ENCODE results near the gene LY6G6D.

Gene LY6G6D

GRCh38 chr6:31762356-31762755 is 47.2 kb downstream of the LY6G6D start, which contains the start of gene SAPCD1:
Gene SAPCD1 (plus strand): TSS chr6:31762656. CDS start chr6:31763055, 399 bp downstream.
- in situ Hi-C loops (cut with MboI; ENCODE audit: low sequenced_read_pairs) = no loop called here

- in situ Hi-C loops (cut with MboI; ENCODE audit: low sequenced_read_pairs) = no loop called here
Measured at GRCh38 chr6:31762878-31763618, 47.9 kb downstream of the LY6G6D start.

- in situ Hi-C loops (cut with MboI; ENCODE audit: low sequenced_read_pairs) = no loop called here
Measured at GRCh38 chr6:31763619-31763940, 48.4 kb downstream of the LY6G6D start.

- in situ Hi-C loops (cut with MboI; ENCODE audit: low sequenced_read_pairs) = no loop called here
Measured at GRCh38 chr6:31764198-31764597, 49.0 kb downstream of the LY6G6D start.

GRCh38 chr6:31765559-31765909 is 50.4 kb downstream of the LY6G6D start:
- in situ Hi-C loops (cut with MboI; ENCODE audit: low sequenced_read_pairs) = no loop called here

GRCh38 chr6:31765910-31766794 is 51.0 kb downstream of the LY6G6D start:
- in situ Hi-C loops (cut with MboI; ENCODE audit: low sequenced_read_pairs) = no loop called here

GRCh38 chr6:31767096-31767645 is 52.0 kb downstream of the LY6G6D start:
- in situ Hi-C loops (cut with MboI; ENCODE audit: low sequenced_read_pairs) = no loop called here

All from hTERT RPE-1 (cell line).